HG03520 (cell line): ENCODE data around the gene SPINT3.
"Not testable (repeated sequence)": the region's sequence is repeated elsewhere in the genome, so short reads cannot be mapped to it uniquely, and the experiment has no call there.

ENCODE experiments used
- ATAC-seq: cut with Tn5 transposase; IDR thresholded peaks from one replicate; pipeline ENCODE4 v1.9.1; 2021; ENCODE audit warnings: mild to moderate bottlenecking, moderate library complexity; ENCODE audit not compliant: unreplicated experiment

Gene SPINT3

GRCh38 chr20:45503403-45503802 is 12.0 kb downstream of the SPINT3 start:
- ATAC-seq: no peak

- no peak for ATAC-seq
Observed at GRCh38 chr20:45502561-45502960, 12.9 kb downstream of the SPINT3 start.

- no peak for ATAC-seq
Observed at GRCh38 chr20:45501600-45501999, 13.8 kb downstream of the SPINT3 start.

- ATAC-seq: no peak
Observed at GRCh38 chr20:45500022-45500421, 15.4 kb downstream of the SPINT3 start.

- no peak for ATAC-seq
Observed at GRCh38 chr20:45497971-45498494, 17.4 kb downstream of the SPINT3 start.

GRCh38 chr20:45496166-45496565 is 19.3 kb downstream of the SPINT3 start:
- ATAC-seq: no peak

GRCh38 chr20:45495501-45495941 is 19.9 kb downstream of the SPINT3 start:
- no peak for ATAC-seq

- ATAC-seq: no peak
Observed at GRCh38 chr20:45489083-45489531, 26.3 kb downstream of the SPINT3 start.

- ATAC-seq: no peak
Observed at GRCh38 chr20:45487231-45487635, 28.2 kb downstream of the SPINT3 start.

- ATAC-seq: no peak
Observed at GRCh38 chr20:45485388-45485787, 30.0 kb downstream of the SPINT3 start.

- ATAC-seq: no peak
Observed at GRCh38 chr20:45484676-45485075, 30.7 kb downstream of the SPINT3 start.

GRCh38 chr20:45479822-45480221 is 35.6 kb downstream of the SPINT3 start:
- ATAC-seq: no peak

GRCh38 chr20:45477530-45478148 is 37.8 kb downstream of the SPINT3 start:
- not testable (repeated sequence) for ATAC-seq

GRCh38 chr20:45472286-45472685 is 43.1 kb downstream of the SPINT3 start:
- ATAC-seq: not testable (repeated sequence)

GRCh38 chr20:45470937-45471336 is 44.5 kb downstream of the SPINT3 start:
- ATAC-seq: no peak

GRCh38 chr20:45470262-45470931 is 45.0 kb downstream of the SPINT3 start:
- ATAC-seq: no peak

GRCh38 chr20:45469336-45470261 is 45.8 kb downstream of the SPINT3 start, which contains the start of gene WFDC2:
TSS of gene WFDC2 (plus strand) at chr20:45469753. CDS start at chr20:45469782, 29 bp downstream.
- no peak for ATAC-seq

- no peak for ATAC-seq
Observed at GRCh38 chr20:45467861-45468260, 47.6 kb downstream of the SPINT3 start.

GRCh38 chr20:45467172-45467571 is 48.2 kb downstream of the SPINT3 start:
- ATAC-seq: no peak

GRCh38 chr20:45465491-45466266 is 49.7 kb downstream of the SPINT3 start:
- no peak for ATAC-seq
